Choroid plexus epithelial cell (primary cell): ENCODE data around the gene SPO11.
A peak's percentile ranks its signal among the peaks of the same experiment; 100 is the strongest.

ENCODE experiments used
- DNase-seq: peaks from one replicate; pipeline ENCODE4 v3.0.0-alpha.2; 2010; ENCODE audit warnings: low read depth
- H3K4me3 ChIP-seq: 2 replicates; pipeline ENCODE4 v1.5.1; 2011; ENCODE audit warnings: low read depth, mild to moderate bottlenecking, control low read depth, low read length, moderate library complexity
- TF ChIP-seq, protein P1 (sequence below): conservative IDR thresholded peaks from 2 replicates; pipeline ENCODE4 v1.5.1; 2011; ENCODE audit warnings: low read depth, mild to moderate bottlenecking, control low read depth, inconsistent platforms, low read length, moderate library complexity

SPO11 gene

DNA sequence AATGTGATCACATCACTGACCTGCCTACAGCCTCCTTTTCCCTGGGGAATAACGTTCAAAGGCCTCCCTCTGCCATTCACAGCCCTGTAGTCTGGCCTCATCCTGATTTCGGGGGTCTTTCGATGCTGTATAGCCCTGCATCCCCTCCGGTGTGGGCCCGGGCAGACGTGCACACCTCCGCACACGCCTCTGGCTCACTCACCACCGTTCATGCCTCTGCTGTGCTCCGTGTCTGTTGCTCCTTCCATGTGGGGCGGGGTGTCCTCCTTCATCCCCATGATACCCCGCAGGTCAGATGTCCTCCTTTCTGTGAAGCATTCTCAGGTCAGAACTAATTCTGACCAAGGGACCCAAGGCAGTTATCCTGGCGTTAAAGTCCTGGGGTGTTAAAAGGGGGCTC lies 47.7 kb downstream of the SPO11 start:
- no peak for DNase-seq
- no peak overlapping the region for H3K4me3 ChIP-seq
- TF ChIP-seq, protein P1, sequence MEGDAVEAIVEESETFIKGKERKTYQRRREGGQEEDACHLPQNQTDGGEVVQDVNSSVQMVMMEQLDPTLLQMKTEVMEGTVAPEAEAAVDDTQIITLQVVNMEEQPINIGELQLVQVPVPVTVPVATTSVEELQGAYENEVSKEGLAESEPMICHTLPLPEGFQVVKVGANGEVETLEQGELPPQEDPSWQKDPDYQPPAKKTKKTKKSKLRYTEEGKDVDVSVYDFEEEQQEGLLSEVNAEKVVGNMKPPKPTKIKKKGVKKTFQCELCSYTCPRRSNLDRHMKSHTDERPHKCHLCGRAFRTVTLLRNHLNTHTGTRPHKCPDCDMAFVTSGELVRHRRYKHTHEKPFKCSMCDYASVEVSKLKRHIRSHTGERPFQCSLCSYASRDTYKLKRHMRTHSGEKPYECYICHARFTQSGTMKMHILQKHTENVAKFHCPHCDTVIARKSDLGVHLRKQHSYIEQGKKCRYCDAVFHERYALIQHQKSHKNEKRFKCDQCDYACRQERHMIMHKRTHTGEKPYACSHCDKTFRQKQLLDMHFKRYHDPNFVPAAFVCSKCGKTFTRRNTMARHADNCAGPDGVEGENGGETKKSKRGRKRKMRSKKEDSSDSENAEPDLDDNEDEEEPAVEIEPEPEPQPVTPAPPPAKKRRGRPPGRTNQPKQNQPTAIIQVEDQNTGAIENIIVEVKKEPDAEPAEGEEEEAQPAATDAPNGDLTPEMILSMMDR = no peak

DNA sequence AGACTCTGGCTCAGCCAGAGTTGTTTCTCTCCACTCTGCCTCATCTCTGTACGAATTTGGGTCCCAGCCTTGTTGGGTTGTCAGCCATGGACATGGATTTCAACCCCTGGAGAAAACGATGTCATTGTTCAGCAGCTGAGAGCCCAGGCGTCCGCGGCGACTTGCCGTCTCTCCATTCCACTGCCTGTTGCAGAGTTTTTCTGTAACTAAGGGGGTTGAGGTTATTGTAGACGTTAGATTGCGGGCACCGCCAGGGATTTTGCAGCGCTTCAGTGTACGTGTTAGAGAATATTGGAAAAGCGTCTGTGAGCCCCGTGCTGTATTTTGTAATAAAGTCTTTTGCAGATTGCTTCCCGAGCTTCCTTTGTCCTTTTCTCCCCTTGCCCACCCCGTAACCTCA lies 48.5 kb downstream of the SPO11 start:
- TF ChIP-seq, protein P1 = no peak
- no peak for DNase-seq
- no peak overlapping the region for H3K4me3 ChIP-seq

GRCh38 chr20:57378646-57379262 lies 49.2 kb downstream of the SPO11 start:
- TF ChIP-seq, protein P1 = no peak
- H3K4me3 ChIP-seq = no peak overlapping the region
- DNase-seq = no peak

GRCh38 chr20:57379263-57379647 lies 49.7 kb downstream of the SPO11 start:
- TF ChIP-seq, protein P1 = no peak
- no peak overlapping the region for H3K4me3 ChIP-seq
- no peak for DNase-seq

DNA sequence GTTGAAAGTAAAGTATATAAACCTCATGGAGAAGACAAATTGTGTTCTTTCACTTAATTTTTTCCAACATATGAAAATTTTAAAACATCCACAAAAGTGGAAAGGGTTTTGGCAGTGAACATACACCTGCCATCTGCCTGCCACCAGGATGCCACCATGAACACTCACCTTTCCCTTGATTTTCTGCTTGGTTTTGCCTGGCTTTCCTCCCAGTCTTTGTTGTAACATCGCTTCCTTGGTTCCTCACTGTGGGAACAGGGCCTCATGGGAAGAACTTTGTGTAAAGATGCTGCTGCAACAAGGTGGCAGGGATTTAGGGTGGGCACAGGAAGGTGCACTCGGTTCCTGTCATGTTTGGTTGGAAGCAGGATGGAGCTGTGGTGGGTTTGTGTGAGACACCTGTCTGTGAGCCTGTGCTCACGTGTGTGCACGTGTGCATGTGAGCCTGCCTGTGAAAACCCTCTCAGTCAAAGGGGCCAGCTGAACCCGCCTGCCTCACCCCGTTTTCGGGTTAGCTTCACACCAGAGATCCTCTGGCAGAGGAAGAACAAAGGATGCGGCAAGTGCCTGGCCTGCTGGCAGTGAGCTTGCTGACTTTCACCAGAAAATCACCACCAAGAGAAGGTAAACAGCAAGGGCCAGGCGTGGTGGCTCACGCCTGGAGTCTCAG lies 50.6 kb downstream of the SPO11 start:
- TF ChIP-seq, protein P1 = no peak
- no peak for DNase-seq
- no peak overlapping the region for H3K4me3 ChIP-seq

DNA sequence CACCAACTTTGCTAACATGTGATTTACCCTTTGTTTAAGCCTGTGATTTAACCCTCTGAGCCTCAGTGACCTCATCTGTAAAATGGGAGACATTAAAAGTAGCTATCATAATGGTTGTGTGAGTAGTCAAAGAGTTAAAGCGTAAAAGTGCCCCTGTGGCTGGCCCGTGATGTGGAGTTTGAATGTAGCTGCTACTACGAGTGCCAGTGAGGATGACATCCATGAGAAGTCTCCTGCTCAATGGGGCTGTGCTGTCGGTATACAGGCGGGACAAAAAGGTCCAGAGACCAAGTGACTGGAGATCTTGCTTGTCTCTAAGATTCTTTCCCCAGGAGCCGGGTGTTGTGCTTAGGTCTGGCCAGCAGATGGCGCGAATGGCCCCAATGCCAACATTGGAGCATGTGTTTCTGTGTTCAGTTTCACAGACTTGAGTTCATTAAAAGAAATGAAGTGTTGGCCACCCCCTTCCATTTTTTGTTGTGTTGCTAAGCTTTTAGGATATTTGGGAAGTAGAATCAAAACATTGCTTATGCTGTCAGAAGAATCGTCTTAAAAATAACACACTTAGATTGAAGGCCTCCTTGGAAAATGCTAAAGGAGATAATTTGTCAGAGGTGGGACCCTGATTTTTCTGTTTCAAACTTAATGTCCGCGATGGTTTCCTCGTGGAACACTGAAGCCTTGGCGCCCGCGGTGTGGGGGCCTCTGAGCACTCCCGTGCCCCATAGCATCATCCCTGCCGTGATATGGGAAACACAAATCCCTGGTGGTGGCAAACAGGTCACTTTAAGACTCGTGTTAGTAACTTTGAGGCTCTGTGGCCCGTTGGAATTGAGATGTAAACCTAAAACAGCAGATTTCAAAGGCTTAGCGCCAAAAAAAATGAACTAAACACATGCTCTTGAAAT lies 52.2 kb downstream of the SPO11 start:
- no peak overlapping the region for H3K4me3 ChIP-seq
- TF ChIP-seq, protein P1 = peak; percentile 95
- peak; percentile 84 for DNase-seq
